ENCODE data around the gene TRPC1.
"Not testable (repeated sequence)": the region's sequence is repeated elsewhere in the genome, so short reads cannot be mapped to it uniquely, and the experiment has no call there.

Gene TRPC1

DNA sequence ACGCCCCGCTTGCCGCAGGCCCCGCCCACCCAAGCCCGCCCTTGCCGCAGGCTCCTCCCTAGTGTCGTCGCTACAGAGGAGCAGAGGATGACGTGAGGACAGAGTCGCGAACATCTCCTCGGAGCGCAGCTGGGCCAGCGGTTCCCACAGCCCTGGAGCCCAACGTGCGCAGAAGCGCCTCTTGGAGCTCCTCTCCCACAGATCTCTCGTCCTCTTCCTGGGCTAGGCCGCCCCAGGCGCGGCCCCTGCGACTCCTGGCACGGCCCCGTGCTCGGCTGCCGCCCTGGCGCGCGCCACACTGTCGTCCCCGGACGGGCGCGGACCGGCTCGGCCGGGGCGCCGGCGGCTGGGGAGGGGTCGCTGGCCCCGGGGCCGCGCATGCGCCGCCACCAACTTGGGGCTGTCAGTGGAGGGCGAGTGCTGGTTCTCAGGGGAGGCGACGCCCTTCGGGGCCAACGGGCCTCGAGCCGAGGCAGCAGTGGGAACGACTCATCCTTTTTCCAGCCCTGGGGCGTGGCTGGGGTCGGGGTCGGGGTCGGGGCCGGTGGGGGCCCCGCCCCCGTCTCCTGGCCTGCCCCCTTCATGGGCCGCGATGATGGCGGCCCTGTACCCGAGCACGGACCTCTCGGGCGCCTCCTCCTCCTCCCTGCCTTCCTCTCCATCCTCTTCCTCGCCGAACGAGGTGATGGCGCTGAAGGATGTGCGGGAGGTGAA, at the start of gene TRPC1:
TRPC1 (plus strand) TSS at position 67 of the 714 bp plus-strand sequence; CDS start at position 593, 526 bp downstream.
- intact Hi-C loops (cut with DNase I) = loop anchor here (10.0 kb wide), 1 partner anchor 129 kb away; the partner anchor contains the start of gene PLS1
- DNase-seq = peak; percentile 71 to 95 (median 84)

DNA sequence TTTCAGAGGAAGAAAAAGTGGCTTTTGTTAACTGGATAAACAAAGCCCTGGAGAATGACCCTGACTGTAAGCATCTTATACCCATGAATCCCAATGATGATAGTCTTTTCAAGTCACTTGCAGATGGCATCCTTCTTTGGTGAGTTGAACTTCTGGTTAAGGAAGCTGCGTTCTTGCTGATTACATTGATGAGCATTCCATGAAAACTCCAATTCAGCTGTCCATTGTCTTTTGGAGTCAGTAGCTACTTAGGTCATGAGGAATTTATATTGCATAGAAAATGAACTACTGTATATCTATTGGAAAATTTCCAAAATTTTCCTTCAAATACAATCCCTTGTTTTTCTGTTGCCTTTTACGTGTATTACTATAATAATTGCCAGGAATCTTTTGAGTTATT, 47.7 kb upstream of the TRPC1 start:
- intact Hi-C loops (cut with DNase I) = no loop called here
- no peak for DNase-seq

DNA sequence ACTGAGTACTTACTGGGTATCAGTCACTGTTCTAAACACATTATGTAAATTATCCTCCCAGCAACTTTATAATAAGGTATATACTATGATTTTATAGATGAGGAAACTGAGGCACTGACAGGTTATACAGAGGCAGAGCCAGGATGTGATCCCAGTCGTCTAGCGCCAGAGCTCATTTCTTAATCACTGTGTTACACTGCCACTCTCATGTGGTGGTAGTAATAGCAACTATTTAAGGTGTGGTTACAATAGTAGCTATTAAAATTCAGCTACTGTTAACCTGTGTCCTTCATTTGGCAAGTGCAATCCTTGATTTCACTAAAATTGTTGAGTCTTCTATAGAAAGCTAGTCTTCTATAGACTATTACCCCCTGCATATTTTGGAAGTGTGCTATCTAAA, 43.1 kb upstream of the TRPC1 start:
- DNase-seq = no peak
- intact Hi-C loops (cut with DNase I) = no loop called here

DNA sequence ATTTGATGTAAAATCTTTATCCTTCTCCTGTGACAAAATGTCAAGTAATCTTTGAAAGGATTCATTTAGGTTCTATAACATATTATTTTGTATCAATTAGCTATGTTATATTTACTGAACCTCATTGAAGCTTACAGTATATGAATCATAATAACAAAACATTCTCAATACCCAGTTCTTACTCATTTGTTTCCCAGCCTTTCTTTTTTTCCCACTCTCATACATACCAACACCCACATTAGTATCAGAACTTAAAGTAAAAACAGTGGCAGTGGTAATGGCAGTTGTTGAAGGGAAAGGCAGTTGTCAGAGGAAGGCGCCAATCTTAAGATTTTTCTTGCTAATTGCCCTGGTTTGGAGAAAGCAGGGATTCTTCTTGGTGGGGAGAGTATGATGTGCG, 33.2 kb upstream of the TRPC1 start:
- no peak for DNase-seq
- intact Hi-C loops (cut with DNase I) = no loop called here

DNA sequence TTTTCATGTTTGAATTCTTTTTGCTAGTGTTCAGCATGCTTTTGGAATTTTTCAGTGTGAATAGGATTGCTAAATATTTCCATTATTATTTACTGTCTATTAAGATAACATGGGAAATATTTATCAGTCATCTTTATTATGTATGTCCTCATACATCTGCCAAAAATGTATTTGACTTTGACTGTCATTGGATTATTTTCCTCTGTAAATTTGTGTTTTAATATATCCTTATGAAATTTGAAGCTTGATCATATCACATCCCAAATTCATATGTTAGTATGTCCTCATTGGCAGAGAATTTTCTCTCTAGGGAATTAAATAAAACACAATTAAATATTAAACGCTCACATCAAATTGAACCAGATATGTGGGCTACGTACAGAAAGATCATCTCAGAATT, 32.3 kb upstream of the TRPC1 start:
- intact Hi-C loops (cut with DNase I) = no loop called here
- DNase-seq = no peak

DNA sequence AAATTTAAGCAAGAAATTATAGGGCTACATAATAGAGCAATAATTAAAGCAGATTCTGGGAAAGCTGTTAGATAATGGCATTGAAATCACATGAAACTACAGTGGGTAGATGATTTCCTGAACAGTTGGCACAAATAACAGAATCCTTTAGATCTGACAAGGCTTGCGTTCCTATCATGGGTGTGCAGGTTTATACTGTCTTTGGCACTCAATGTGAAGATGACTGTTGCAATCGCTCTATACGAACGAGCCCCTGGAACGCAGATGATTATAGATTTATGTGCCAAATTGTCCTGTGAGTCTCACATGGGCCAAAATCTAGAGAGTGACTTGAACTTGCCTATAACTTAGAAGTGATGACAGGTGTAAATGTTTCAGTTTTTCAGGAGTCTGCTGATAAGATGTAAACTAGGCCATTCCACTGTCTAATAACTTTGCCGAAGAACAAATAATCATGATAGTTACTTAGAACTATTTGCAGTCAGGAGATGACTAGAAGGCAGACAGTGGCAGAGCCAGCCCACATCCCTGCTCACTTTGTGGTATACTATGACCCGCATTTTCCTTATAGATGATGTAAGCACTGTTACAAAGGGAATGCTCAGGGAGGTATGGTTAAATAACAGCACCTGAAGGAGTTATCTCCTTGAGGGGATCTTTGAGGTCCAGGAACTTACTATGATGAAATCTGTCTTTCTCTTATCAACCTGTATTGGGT, 30.5 kb upstream of the TRPC1 start:
- no peak for DNase-seq
- intact Hi-C loops (cut with DNase I) = no loop called here

DNA sequence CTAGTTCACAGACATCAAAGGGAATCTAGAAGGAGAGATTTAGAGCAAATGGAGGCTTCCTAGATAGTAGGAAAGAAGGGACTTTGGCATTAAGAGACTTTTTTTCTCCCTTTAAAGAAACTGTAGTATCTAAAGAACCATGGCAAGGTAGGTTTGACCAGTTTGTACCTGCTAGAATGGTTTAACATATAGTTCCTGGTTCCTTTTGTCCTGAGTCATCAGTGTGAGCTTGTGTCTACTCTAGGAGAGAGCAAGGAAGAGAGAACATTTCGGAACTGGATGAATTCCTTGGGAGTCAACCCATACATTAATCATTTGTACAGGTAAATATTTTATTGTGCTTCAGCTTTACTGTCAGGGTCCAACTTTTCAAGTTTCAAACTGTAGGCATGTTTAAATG, 29.6 kb upstream of the TRPC1 start:
- intact Hi-C loops (cut with DNase I) = no loop called here

DNA sequence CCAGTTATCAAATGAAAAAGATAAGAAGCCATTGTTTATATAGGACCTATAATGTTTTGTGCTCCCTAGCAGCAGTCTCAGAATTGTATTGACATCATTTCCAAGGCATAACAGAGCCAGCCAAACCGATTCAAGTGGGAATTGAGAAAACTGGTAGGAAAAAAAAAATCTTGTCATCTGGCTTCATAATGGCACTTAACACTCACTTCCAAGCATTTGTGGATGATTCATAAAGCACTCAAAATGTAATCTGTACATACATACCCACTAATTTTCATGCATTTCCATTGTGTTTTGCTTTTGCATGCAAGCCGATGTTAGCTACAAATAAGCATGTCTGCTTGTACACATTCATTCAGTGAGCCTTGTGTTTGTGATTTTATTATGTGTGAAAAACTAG, 18.6 kb upstream of the TRPC1 start:
- intact Hi-C loops (cut with DNase I) = no loop called here
- no peak for DNase-seq

More for the DNA sequence above, 29.6 kb upstream of the TRPC1 start:
- DNase-seq = no peak

DNA sequence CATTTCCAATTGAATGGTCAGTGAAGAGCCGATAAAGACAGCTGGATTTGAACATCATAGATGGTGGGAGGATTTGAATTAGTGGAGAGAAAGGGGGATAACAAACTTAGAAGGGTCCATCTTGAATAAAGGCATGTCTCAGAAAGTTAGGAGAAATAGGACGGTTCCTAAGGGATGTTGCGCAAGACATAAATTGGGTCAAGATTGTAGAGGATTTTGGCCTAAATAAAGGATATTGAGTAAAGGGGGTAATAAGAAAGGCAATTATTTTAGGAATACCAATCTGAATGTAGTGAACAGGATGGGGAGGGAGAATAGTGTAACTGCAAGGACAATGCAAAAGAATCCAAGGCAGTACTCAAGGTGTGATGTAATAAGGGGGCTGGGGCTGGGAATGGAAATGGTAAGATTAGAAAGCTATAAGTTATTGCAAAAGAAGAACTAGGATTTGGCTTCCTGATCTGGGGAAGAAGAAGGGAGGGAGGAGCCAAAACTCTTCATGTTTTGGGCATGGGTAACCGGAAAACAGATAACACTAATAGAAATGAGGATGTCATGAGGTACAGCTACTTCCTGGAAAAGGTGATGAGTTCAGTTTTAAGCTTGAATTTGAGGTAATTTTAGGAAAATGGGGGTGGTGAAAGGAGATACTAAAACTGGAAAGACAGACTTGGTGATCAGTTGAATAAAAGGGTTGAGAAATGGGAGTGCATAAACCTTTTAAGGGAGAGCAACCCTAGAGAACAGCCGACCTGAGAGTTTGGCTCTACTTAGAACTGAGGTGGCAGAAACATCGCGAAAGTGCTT, 17.3 kb upstream of the TRPC1 start:
- intact Hi-C loops (cut with DNase I) = no loop called here
- DNase-seq = no peak

DNA sequence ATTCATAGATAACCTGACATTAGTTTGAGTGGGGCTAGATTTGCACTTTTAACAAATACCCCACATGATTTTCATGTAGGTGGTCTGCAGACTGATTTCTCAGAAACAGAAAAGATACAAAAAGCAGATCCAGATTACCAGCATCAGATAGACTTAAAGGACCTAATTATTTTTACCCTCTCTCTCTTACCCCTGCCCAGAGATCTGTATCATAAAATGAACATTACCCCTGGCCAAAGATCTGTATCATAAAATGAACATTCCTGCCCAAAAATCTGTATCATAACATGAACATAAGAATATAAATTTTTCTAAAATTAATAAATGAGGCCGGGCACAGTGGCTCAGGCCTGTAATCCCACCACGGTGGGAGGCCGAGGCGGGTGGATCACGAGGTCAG, 14.6 kb upstream of the TRPC1 start:
- DNase-seq = no peak
- intact Hi-C loops (cut with DNase I) = no loop called here

DNA sequence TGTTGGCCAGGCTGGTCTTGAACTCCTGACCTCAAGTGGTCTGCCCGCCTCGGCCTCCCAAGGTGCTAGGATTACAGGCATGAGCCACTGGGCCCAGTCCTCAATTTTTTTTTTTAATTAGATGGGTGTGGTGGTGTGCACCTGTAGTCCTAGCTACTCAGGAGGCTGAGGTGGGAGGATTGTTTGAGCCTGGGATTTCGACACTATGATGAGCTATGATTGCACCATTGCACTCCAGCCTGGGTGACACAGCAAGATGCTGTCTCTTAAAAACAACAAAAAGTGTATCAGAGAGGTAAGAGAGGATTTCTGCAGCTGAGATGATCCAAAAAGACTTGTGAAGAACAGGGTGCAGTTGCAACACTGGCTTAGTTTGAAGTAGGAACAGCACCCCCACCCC, 9.0 kb upstream of the TRPC1 start:
- DNase-seq; intact Hi-C loops (cut with DNase I): not testable (repeated sequence)

DNA sequence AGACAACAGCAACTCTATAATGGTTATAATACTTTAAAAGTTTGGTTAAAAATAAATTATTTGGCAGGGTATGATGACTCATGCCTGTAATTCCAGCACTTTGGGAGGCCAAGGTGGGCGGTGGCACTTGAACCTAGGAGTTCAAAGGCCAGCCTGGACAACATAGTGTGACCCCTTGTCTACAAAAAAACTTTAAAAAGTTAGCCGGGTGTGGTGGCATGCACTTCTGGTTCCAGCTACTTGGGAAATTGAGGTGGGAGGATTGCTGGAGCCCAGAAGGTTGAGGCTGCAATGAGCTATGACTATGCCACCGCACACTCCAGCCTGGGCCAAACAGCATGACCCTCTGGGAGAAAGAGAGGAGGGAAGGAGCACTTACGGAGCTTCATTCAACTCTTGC, 7.7 kb upstream of the TRPC1 start:
- intact Hi-C loops (cut with DNase I) = no loop called here
- DNase-seq = no peak

DNA sequence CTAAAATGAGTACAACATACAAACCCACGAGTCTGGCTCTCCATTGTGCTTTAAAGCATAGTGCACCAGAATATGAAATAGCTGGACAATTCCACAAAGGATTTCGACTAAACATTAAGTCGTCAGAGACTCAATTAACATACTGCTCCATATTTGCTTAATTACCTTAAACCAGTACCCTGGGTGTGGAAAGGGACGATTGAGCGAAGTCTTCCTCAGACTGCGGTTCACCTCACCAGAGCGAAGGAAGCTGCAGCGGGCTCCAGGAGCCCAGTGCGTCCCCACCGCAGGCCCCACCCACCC, 218 bp upstream of the TRPC1 start:
- intact Hi-C loops (cut with DNase I) = loop anchor here (10.0 kb wide), 1 partner anchor 129 kb away; the partner anchor contains the start of gene PLS1
- DNase-seq = no peak

DNA sequence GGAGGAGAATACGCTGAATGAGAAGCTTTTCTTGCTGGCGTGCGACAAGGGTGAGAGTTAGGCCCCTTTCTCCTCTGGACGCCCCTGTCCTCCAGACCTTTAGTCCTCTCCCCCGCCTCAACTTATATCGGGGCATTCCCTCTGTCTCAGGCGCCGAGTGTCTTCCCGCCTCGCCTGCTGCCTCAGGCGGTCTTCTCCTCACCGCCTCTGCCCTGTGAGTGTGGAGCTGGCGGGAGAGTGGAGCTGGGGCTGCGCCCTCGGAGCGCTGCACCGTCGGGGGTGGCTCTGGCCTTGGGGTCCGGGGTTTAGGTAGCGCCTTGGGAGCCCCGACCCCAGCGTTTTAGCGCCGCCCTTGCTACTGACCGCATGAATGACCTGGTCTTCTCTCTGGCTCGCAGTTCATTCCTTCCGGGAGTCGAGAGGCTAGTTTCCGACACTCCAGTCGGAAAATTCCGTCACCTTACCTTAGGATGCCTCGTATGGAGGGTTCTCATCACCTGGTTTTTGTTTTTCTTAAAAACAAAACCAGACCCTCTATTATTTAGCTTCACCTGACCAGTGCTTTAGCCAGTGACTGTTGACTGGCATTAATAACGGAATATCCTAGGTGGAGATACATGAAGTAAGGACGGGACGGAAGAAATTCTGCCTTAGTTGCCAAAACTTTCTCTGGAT, 985 bp downstream of the TRPC1 start:
- intact Hi-C loops (cut with DNase I) = loop anchor here (10.0 kb wide), 1 partner anchor 130 kb away; the partner anchor contains the start of gene PLS1
- DNase-seq = peak; percentile 2 to 71 (median 50)

DNA sequence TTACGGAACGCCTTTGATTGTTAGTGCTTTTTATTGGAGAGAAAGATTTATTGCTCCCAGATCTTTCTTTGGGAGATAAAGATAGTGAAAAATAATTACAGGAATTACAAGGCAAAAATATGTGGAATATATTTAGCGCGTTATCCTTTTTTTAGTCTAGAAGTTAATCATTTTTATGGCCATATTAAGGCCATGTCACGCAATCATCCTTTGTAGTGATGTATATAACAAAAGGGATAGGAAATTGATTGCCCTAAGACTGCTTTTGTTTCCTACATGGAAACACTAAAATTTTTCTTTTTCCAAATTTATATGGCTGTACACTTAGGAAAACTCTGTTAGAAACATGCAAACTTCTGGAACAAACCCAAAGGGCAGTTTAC, 1.5 kb downstream of the TRPC1 start:
- intact Hi-C loops (cut with DNase I) = loop anchor here (10.0 kb wide), 1 partner anchor 131 kb away; the partner anchor contains the start of gene PLS1
- no peak for DNase-seq

DNA sequence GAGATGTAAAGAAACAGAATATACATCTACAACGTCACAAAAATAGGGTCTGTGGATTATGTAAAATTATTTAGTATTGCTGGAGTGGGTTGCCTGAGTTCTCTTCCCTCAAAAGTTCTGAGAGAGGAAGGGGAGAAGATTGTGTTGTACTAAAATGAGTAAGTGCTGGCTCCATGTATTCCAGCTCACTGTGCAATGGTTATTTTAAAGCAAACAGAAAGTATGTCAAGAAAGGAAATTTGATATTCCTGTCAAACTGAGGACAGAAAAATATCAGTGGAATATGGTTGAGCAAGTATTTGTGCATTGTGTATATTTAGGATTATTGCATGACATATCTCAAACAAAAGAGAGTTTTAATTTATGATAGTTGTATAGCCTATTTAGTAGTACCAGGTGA, 2.2 kb downstream of the TRPC1 start:
- intact Hi-C loops (cut with DNase I) = loop anchor here (10.0 kb wide), 1 partner anchor 131 kb away; the partner anchor contains the start of gene PLS1
- no peak for DNase-seq

DNA sequence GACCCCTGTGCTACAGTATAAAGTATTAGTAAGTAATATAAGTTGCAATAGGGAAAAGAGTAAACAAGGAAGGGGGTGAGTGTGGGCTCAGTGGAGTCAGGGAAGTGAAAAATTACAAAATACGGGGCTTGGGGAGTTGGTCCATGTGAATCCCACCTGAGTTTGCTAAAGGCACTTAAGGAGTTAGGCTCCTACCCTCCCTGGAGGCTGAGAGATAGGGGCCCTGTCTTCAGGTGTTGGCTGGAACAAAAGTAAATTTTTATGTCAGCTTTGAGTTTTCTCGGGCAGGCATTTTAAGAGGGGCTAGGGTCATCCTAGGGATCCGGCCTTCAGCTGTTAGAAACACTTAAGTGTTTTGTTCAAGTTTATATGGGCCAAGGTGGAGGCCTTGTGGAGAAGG, 8.2 kb downstream of the TRPC1 start:
- no peak for DNase-seq
- intact Hi-C loops (cut with DNase I) = no loop called here

DNA sequence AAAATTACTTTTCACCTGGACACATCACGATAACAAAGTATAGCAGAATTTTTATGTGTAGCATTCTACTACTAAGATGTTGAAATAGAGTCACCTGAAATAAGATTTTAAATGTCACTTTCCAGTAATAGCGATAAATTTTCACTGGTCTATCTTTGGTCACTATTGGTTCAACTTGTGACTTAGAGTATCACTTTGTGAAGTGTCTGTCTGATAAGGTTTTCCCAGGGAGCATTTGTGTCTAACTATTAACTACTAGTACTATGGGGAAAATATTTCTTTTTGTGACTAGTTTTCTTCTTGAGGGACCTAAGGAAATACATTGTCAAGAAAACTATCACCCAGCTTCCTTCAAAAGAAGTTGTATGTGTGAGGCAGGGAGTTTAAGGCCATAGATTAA, 11.0 kb downstream of the TRPC1 start:
- DNase-seq = no peak
- intact Hi-C loops (cut with DNase I) = no loop called here

DNA sequence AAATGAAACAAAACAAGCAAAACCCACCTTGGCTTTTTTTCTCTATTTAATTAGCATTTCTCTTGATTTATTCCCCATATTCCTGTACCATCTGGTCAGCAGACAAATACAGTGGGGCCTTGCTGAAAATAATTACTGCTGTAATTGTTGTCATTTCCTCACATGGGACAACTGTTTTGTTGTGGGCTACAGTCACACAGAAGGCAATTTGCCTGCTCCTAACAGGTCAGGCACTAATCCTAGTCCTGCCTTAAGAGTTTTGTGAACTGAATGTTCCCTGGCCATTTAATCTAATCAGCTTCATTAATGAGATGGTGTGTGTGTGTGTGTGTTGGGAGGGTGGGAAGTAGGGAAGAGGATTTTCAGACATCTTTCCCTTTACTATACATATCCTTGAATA, 11.6 kb downstream of the TRPC1 start:
- intact Hi-C loops (cut with DNase I) = no loop called here
- no peak for DNase-seq
